Kidney (tissue), 14 donors: ENCODE results near the gene DSTYK. TPM values are rescaled to one million over a fixed set of nuclear protein-coding genes. Genes with fewer than 3 reads are reported as not detected.

Experiments
- DNase-seq, 5 donors: peaks; one replicate each; pipeline ENCODE4 v3.0.0-alpha.2; 2013 to 2020
- FAIRE-seq: peaks from 2 replicates; lab custom pipeline; 2012; peaks lifted over from hg19 to GRCh38; lab: Jason Lieb, UNC
- H3K27ac ChIP-seq, 2 donors: one replicate each; pipeline ENCODE4 v1.7.0; 2013; ENCODE audit warnings: low read depth in 2 of 2, low read length in 2 of 2, inconsistent platforms in 1 of 2
- H3K27me3 ChIP-seq: one replicate; pipeline ENCODE4 v1.7.1; 2013; ENCODE audit warnings: low read length, inconsistent platforms; ENCODE audit not compliant: control insufficient read depth, insufficient read depth
- H3K36me3 ChIP-seq, 3 donors: one replicate each; pipeline versions ENCODE4 v1.7.0 to v1.7.1; 2013; ENCODE audit warnings: low read length in 3 of 3, control low read depth in 1 of 3, inconsistent platforms in 1 of 3; ENCODE audit not compliant: insufficient read depth in 3 of 3, control insufficient read depth in 2 of 3
- H3K4me1 ChIP-seq, 3 donors: one replicate each; pipeline versions ENCODE4 v1.7.0 to v1.7.1; 2013; ENCODE audit warnings: low read length in 3 of 3, inconsistent platforms in 1 of 3, low read depth in 1 of 3; ENCODE audit not compliant: control insufficient read depth in 2 of 3, insufficient read depth in 2 of 3
- H3K4me3 ChIP-seq, 3 donors: one replicate each; pipeline versions ENCODE4 v1.7.0 to v1.8.1; 2013; ENCODE audit warnings: low read length in 3 of 3, control low read depth in 1 of 3, inconsistent platforms in 1 of 3
- H3K9ac ChIP-seq, 3 donors: one replicate each; pipeline versions ENCODE4 v1.7.0 to v1.7.1; 2013; ENCODE audit warnings: low read length in 3 of 3, control low read depth in 1 of 3, inconsistent platforms in 1 of 3
- H3K9me3 ChIP-seq, 3 donors: one replicate each; pipeline versions ENCODE4 v1.7.0 to v1.7.1; 2013; ENCODE audit warnings: low read length in 3 of 3, control low read depth in 1 of 3, inconsistent platforms in 1 of 3; ENCODE audit not compliant: control insufficient read depth in 2 of 3, insufficient read depth in 1 of 3
- CTCF ChIP-seq: IDR thresholded peaks from 3 replicates; pipeline ENCODE4 v1.5.1; 2012; ENCODE audit warnings: mild to moderate bottlenecking, moderate library complexity, borderline replicate concordance; ENCODE audit not compliant: insufficient read depth; ENCODE audit errors: extremely low read depth
- intact Hi-C: fragments of 100-400 bp; cut with DNase I; formaldehyde crosslinking; loops from one replicate; pipeline ENCODE4 v1.11.1; 2022
- polyA plus RNA-seq: library from polyadenylated mRNA; stranded (reverse); fragments of 350-450 nt; fragmentation: Illumina TruSeq; extraction: RNeasy Lipid Tissue Mini Kit (QIAGEN cat#74804); gene quantifications from one replicate; pipeline ENCODE4 v1.2.3, GENCODE V29; 2014; ENCODE audit warnings: low read depth, low replicate concordance; ENCODE audit not compliant: insufficient read depth
- total RNA-seq: library from RNA; stranded (reverse); fragmentation: NEBNext Ultra II Directional; extraction: Animal tissue kit (Norgen Biotek cat#: 25700); gene quantifications from one replicate; pipeline ENCODE4 v1.2.1, GENCODE V29; 2021
- donor health status: control.
- donor health status: control.
- donor health status: control.
- donor health status: control.
- donor health status: control.
- donor health status: DM: yes; HTN: yes; CAD: no.
- donor health status: Normal renal cell carcinoma (clear cell type).

Gene DSTYK
- total and polyA plus RNA-seq, 2 donors from 2014 or later = 5.6 to 17.8 TPM

GRCh38 chr1:205210756-205211168 is 740 bp downstream of the DSTYK start:
- Histone ChIP-seq H3K27me3 (no peaks in the 10 kb centered on the region), H3K36me3 (no peaks in the 10 kb centered on the region), H3K9me3 (no peaks in the 10 kb centered on the region), H3K4me1 (peaks cover 0 to 8% (median 7%) of the 10 kb centered on the region in 3 donors), H3K27ac (peak overlapping the region; percentile 95 to 96), H3K4me3 (peak overlapping the region; percentile 67 to 85 (median 80)), H3K9ac (peak overlapping the region; percentile 57 to 95 (median 73))
- FAIRE-seq (no peak), DNase-seq (peak in 2 of 5 donors; percentile 63 to 87)
- intact Hi-C loops = no loop called here
- no peak for TF ChIP-seq CTCF

GRCh38 chr1:205208811-205209210 is 2.7 kb downstream of the DSTYK start:
- H3K4me1 ChIP-seq = peaks cover 0 to 8% (median 7%) of the 10 kb centered on the region in 3 donors
- FAIRE-seq (no peak), DNase-seq (no peak)
- H3K9ac ChIP-seq = no peak overlapping the region
- no peaks in the 10 kb centered on the region for H3K36me3 ChIP-seq
- no peak overlapping the region for H3K4me3 ChIP-seq
- intact Hi-C loops = no loop called here
- H3K9me3 ChIP-seq = no peaks in the 10 kb centered on the region
- TF ChIP-seq CTCF = no peak
- H3K27me3 ChIP-seq = no peaks in the 10 kb centered on the region
- H3K27ac ChIP-seq = no peak overlapping the region

GRCh38 chr1:205205055-205205454 is 6.4 kb downstream of the DSTYK start:
- Histone ChIP-seq H3K4me3 (no peak overlapping the region), H3K9ac (no peak overlapping the region), H3K9me3 (no peaks in the 10 kb centered on the region), H3K27ac (no peak overlapping the region), H3K4me1 (peaks cover 0 to 8% (median 2%) of the 10 kb centered on the region in 3 donors), H3K27me3 (no peaks in the 10 kb centered on the region), H3K36me3 (no peaks in the 10 kb centered on the region)
- FAIRE-seq (no peak), DNase-seq (no peak)
- intact Hi-C loops = no loop called here
- no peak for TF ChIP-seq CTCF

- Histone ChIP-seq H3K4me1 (peaks cover 0 to 8% (median 0%) of the 10 kb centered on the region in 3 donors), H3K27me3 (no peaks in the 10 kb centered on the region), H3K4me3 (no peak overlapping the region), H3K9ac (no peak overlapping the region), H3K9me3 (no peaks in the 10 kb centered on the region), H3K36me3 (no peaks in the 10 kb centered on the region), H3K27ac (no peak overlapping the region)
- DNase-seq = no peak
- TF ChIP-seq CTCF = no peak
- FAIRE-seq = no peak
- intact Hi-C loops = no loop called here
Measured at GRCh38 chr1:205204552-205204951, 7.0 kb downstream of the DSTYK start.
